Mesenchymal stem cell (in vitro differentiated cells and primary cell): ENCODE results near the gene EFCC1.

Source experiments
- DNase-seq: peaks from one replicate; pipeline ENCODE4 v3.0.0-alpha.2; 2013
- H2AFZ ChIP-seq: one replicate; pipeline ENCODE4 v1.6.1; 2013; ENCODE audit warnings: low read depth, mild to moderate bottlenecking, control low read depth, inconsistent platforms, low read length, moderate library complexity
- H2AK5ac ChIP-seq: 2 replicates; pipeline ENCODE4 v1.6.1; 2013; ENCODE audit warnings: low read length, moderate library complexity, mild to moderate bottlenecking, inconsistent platforms; ENCODE audit not compliant: severe bottlenecking
- H2BK120ac ChIP-seq: one replicate; pipeline ENCODE4 v1.6.1; 2013; ENCODE audit warnings: low read depth, mild to moderate bottlenecking, inconsistent platforms, low read length, moderate library complexity
- H2BK12ac ChIP-seq, 2 experiments: one replicate each; pipeline ENCODE4 v1.6.1; 2013; ENCODE audit warnings: inconsistent platforms in 2 of 2, low read length in 2 of 2, mild to moderate bottlenecking in 2 of 2, moderate library complexity in 2 of 2, control low read depth in 1 of 2
- H2BK15ac ChIP-seq: one replicate; pipeline ENCODE4 v1.6.1; 2013; ENCODE audit warnings: mild to moderate bottlenecking, low read depth, inconsistent platforms; ENCODE audit not compliant: poor library complexity, severe bottlenecking
- H2BK5ac ChIP-seq: 2 replicates; pipeline ENCODE4 v1.6.1; 2013; ENCODE audit warnings: low read depth, mild to moderate bottlenecking, low read length, control low read depth, inconsistent platforms; ENCODE audit not compliant: poor library complexity, severe bottlenecking
- H3K14ac ChIP-seq, 2 experiments: one replicate each; pipeline ENCODE4 v1.6.1; 2013; ENCODE audit warnings: inconsistent platforms in 2 of 2, low read length in 2 of 2, control low read depth in 1 of 2, mild to moderate bottlenecking in 1 of 2, moderate library complexity in 1 of 2
- H3K18ac ChIP-seq, 2 experiments: one replicate each; pipeline ENCODE4 v1.6.1; 2013; ENCODE audit warnings: inconsistent platforms in 2 of 2, low read length in 2 of 2, control low read depth in 1 of 2, low read depth in 1 of 2, mild to moderate bottlenecking in 1 of 2
- H3K23ac ChIP-seq, 2 experiments: one replicate each; pipeline ENCODE4 v1.6.1; 2013; ENCODE audit warnings: inconsistent platforms in 2 of 2, low read length in 2 of 2, mild to moderate bottlenecking in 2 of 2, moderate library complexity in 2 of 2, control low read depth in 1 of 2
- H3K27ac ChIP-seq: 2 replicates; pipeline ENCODE4 v1.5.1; 2013; ENCODE audit warnings: mild to moderate bottlenecking, moderate library complexity, low read length, control low read depth, inconsistent platforms; ENCODE audit not compliant: poor library complexity, severe bottlenecking
- H3K27me3 ChIP-seq, 2 experiments: 2 replicates each; pipeline versions ENCODE4 v1.6.1 to v1.7.0; 2013; ENCODE audit warnings: low read length in 2 of 2, mild to moderate bottlenecking in 2 of 2, moderate library complexity in 2 of 2, control low read depth in 1 of 2, inconsistent platforms in 1 of 2; ENCODE audit not compliant: control insufficient read depth in 1 of 2, insufficient read depth in 1 of 2
- H3K36me3 ChIP-seq, 2 experiments: 2 replicates each; pipeline versions ENCODE4 v1.6.1 to v1.7.0; 2013; ENCODE audit warnings: low read length in 2 of 2, control low read depth in 1 of 2, inconsistent platforms in 1 of 2, low read depth in 1 of 2, mild to moderate bottlenecking in 1 of 2; ENCODE audit not compliant: insufficient read depth in 2 of 2, control insufficient read depth in 1 of 2
- H3K4ac ChIP-seq, 2 experiments: one replicate each; pipeline ENCODE4 v1.6.1; 2013; ENCODE audit warnings: inconsistent platforms in 2 of 2, low read length in 2 of 2, mild to moderate bottlenecking in 2 of 2, moderate library complexity in 2 of 2, control low read depth in 1 of 2, low read depth in 1 of 2
- H3K4me1 ChIP-seq: 2 replicates; pipeline ENCODE4 v1.6.1; 2013; ENCODE audit warnings: low read depth, low read length, control low read depth; ENCODE audit not compliant: control insufficient read depth, insufficient read depth
- H3K4me2 ChIP-seq: 2 replicates; pipeline ENCODE4 v1.6.1; 2013; ENCODE audit warnings: low read length, mild to moderate bottlenecking, inconsistent platforms; ENCODE audit not compliant: poor library complexity, severe bottlenecking
- H3K4me3 ChIP-seq, 2 experiments: 2 replicates each; pipeline versions ENCODE4 v1.5.1 to v1.7.0; 2013; ENCODE audit warnings: low read length in 2 of 2, mild to moderate bottlenecking in 2 of 2, control low read depth in 1 of 2, low read depth in 1 of 2; ENCODE audit not compliant: insufficient read depth in 1 of 2
- H3K79me1 ChIP-seq: replicated peaks from 2 replicates; pipeline ENCODE4 v1.6.1; 2013; ENCODE audit warnings: mild to moderate bottlenecking, control low read depth, low read length, inconsistent platforms; ENCODE audit not compliant: poor library complexity, severe bottlenecking
- H3K9ac ChIP-seq: 2 replicates; pipeline ENCODE4 v1.7.0; 2013; ENCODE audit warnings: mild to moderate bottlenecking, low read length, moderate library complexity
- H3K9me3 ChIP-seq: 2 replicates; pipeline ENCODE4 v1.7.0; 2013; ENCODE audit warnings: mild to moderate bottlenecking, low read length; ENCODE audit not compliant: control insufficient read depth
- H4K8ac ChIP-seq: one replicate; pipeline ENCODE4 v1.6.1; 2013; ENCODE audit warnings: inconsistent platforms, mild to moderate bottlenecking, low read length, moderate library complexity
- H4K91ac ChIP-seq: one replicate; pipeline ENCODE4 v1.6.1; 2013; ENCODE audit warnings: mild to moderate bottlenecking, low read length, inconsistent platforms
- WGBS: methylation state at CpG from one replicate; pipeline ENCODE4 v1.1.7; 2013; ENCODE audit warnings: mixed read lengths; 5-methylcytosine and 5-hydroxymethylcytosine counted together

Gene EFCC1

GRCh38 chr3:129077222-129077621 lies 76.1 kb downstream of the EFCC1 start:
- WGBS = 46% methylated on average over 7 of the region's 7 CpGs
- Histone ChIP-seq H3K4me1 (no peaks in the 10 kb centered on the region), H3K9ac (no peak overlapping the region), H3K18ac (no peak overlapping the region), H3K9me3 (no peaks in the 10 kb centered on the region), H2AFZ (no peak overlapping the region), H3K79me1 (no peaks in the 10 kb centered on the region), H2BK5ac (no peak overlapping the region), H4K8ac (no peak overlapping the region), H3K4me3 (no peak overlapping the region), H3K27ac (no peak overlapping the region), H3K4me2 (no peak overlapping the region), H3K36me3 (no peaks in the 10 kb centered on the region), H2BK15ac (no peak overlapping the region), H3K27me3 (peaks cover 0 to 3% of the 10 kb centered on the region in 2 experiments), H2BK120ac (no peak overlapping the region), H3K4ac (no peak overlapping the region), H2AK5ac (no peak overlapping the region), H3K14ac (no peak overlapping the region), H3K23ac (no peak overlapping the region), H2BK12ac (no peak overlapping the region), H4K91ac (no peak overlapping the region)
- peak; percentile 87 for DNase-seq

- Histone ChIP-seq H3K27me3 (no peaks in the 10 kb centered on the region), H3K9ac (no peak overlapping the region), H3K4me3 (no peak overlapping the region), H2BK5ac (no peak overlapping the region), H4K8ac (peak overlapping the region; percentile 75), H2BK12ac (peak overlapping the region; percentile 6 to 59), H2BK15ac (no peak overlapping the region), H3K18ac (no peak overlapping the region), H3K14ac (no peak overlapping the region), H3K9me3 (no peaks in the 10 kb centered on the region), H2AFZ (no peak overlapping the region), H3K36me3 (no peaks in the 10 kb centered on the region), H3K4me1 (no peaks in the 10 kb centered on the region), H3K4ac (no peak overlapping the region), H2BK120ac (peak overlapping the region; percentile 27), H3K23ac (no peak overlapping the region), H2AK5ac (no peak overlapping the region), H4K91ac (peak overlapping the region; percentile 68), H3K4me2 (no peak overlapping the region), H3K27ac (no peak overlapping the region), H3K79me1 (no peaks in the 10 kb centered on the region)
- no peak for DNase-seq
- 85% methylated on average over 5 of the region's 8 CpGs for WGBS
Measured at GRCh38 chr3:129078510-129078909, 77.4 kb downstream of the EFCC1 start.

GRCh38 chr3:129081503-129081902 lies 80.4 kb downstream of the EFCC1 start:
- no peaks in the 10 kb centered on the region for H3K27me3 ChIP-seq
- no peak for DNase-seq
- no peak overlapping the region for H3K18ac ChIP-seq
- no peak overlapping the region for H2BK12ac ChIP-seq
- no peak overlapping the region for H2AFZ ChIP-seq
- peaks cover 0 to 4% of the 10 kb centered on the region in 2 experiments for H3K36me3 ChIP-seq
- H3K27ac ChIP-seq = no peak overlapping the region
- H3K79me1 ChIP-seq = no peaks in the 10 kb centered on the region
- H3K23ac ChIP-seq = no peak overlapping the region
- no peak overlapping the region for H2BK5ac ChIP-seq
- no peak overlapping the region for H3K9ac ChIP-seq
- whole genome bisulfite sequencing = 98% methylated on average over 4 of the region's 8 CpGs
- H4K8ac ChIP-seq = no peak overlapping the region
- H3K4ac ChIP-seq = no peak overlapping the region
- H2BK120ac ChIP-seq = no peak overlapping the region
- no peak overlapping the region for H3K4me3 ChIP-seq
- H3K4me1 ChIP-seq = peaks cover 1% of the 10 kb centered on the region
- H3K4me2 ChIP-seq = no peak overlapping the region
- no peaks in the 10 kb centered on the region for H3K9me3 ChIP-seq
- no peak overlapping the region for H2BK15ac ChIP-seq
- H3K14ac ChIP-seq = peak overlapping the region in 1 of 2 experiments; percentile 64
- H2AK5ac ChIP-seq = no peak overlapping the region
- no peak overlapping the region for H4K91ac ChIP-seq

- no peak for DNase-seq
- no peak overlapping the region for H2BK120ac ChIP-seq
Measured at GRCh38 chr3:129082026-129082425, 80.9 kb downstream of the EFCC1 start.

More at GRCh38 chr3:129082026-129082425, 80.9 kb downstream of the EFCC1 start:
- H2BK15ac ChIP-seq = no peak overlapping the region
- no peak overlapping the region for H3K4me3 ChIP-seq
- H3K14ac ChIP-seq = no peak overlapping the region
- peaks cover 1% of the 10 kb centered on the region for H3K4me1 ChIP-seq
- H2AFZ ChIP-seq = no peak overlapping the region
- no peak overlapping the region for H2AK5ac ChIP-seq
- no peak overlapping the region for H3K18ac ChIP-seq
- peak overlapping the region in 1 of 2 experiments; percentile 18 for H3K4ac ChIP-seq
- H3K27me3 ChIP-seq = no peaks in the 10 kb centered on the region
- no peak overlapping the region for H2BK5ac ChIP-seq
- H4K91ac ChIP-seq = no peak overlapping the region
- H3K79me1 ChIP-seq = no peaks in the 10 kb centered on the region
- H2BK12ac ChIP-seq = no peak overlapping the region
- no peak overlapping the region for H3K27ac ChIP-seq
- 93% methylated on average over 9 of the region's 9 CpGs for WGBS
- no peak overlapping the region for H3K23ac ChIP-seq
- H3K9ac ChIP-seq = no peak overlapping the region
- no peak overlapping the region for H4K8ac ChIP-seq
- H3K4me2 ChIP-seq = no peak overlapping the region
- no peaks in the 10 kb centered on the region for H3K9me3 ChIP-seq
- H3K36me3 ChIP-seq = peaks cover 0 to 9% of the 10 kb centered on the region in 2 experiments
